NCI-H2196 treated with DMSO at 0.1 percent for 48 hours (cell line): ENCODE results near the gene KIF13A.
"Not testable (repeated sequence)": the region's sequence is repeated elsewhere in the genome, so short reads cannot be mapped to it uniquely, and the experiment has no call there.

Experiments used
- DNase-seq: peaks from one replicate; lab custom pipeline; 2025; ENCODE audit not compliant: unreplicated experiment; lab: John Stamatoyannopoulos, UW

The KIF13A gene

DNA sequence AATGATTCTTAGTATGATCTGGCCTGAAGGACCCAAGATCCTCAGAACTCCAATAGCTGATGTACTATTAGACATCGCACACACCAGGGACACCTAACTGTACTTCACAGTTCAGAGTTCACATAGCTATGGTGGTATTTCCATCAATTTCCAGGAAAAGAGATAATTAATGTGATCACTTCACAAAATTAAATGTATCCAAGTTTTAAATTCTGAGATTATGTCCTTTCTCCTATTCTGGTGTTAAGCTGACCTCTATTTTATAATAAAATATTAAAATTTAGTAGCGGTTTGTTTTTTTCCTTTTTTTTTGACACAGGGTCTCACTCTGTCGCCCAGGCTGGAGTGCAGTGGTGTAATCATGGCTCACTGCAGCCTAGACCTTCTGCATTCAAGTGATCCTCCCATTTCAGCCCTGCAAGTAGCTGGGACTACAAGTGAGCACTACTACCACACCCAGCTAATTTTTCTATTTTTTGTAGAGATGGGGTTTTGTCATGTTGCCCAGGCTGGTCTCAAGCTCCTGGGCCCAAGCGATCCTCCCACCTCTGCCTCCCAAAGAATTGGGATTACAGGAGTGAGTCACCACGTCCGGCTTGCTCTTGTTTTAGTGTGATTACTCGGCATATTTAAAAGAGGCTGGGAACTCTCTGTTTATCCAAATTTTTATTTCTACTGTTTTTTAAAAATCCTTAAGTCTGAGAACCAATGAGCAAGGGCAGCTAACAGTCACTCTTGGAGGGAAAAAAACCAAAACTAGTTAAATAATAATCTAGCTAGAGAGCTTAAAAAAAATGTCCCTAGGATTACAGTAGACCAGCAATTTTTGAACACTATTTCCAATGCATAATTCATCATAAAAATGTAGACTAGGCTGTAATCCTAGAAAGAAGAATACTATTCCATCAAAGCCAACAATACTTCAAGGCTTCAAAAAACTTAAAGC, 16.0 kb downstream of the KIF13A start:
- DNase-seq, result no peak

DNA sequence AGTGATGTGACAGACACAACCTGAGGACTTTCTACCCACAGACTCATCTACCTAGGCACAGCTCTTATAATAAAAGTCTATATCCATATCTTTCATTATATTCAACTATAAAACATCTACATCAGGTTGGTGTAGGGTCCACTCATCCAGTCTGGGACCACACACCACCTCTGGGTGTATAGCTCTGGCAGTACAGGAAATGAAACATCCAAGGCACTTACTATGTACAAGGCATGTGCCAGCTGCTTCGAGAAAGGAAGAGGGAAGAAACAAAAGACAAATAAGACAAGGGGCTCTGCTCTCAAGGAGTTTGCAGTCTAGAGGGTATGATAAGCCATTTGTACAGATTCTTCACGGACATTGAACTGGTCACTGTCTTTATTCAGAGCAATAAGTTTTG, 18.6 kb downstream of the KIF13A start:
- no peak for DNase-seq

DNA sequence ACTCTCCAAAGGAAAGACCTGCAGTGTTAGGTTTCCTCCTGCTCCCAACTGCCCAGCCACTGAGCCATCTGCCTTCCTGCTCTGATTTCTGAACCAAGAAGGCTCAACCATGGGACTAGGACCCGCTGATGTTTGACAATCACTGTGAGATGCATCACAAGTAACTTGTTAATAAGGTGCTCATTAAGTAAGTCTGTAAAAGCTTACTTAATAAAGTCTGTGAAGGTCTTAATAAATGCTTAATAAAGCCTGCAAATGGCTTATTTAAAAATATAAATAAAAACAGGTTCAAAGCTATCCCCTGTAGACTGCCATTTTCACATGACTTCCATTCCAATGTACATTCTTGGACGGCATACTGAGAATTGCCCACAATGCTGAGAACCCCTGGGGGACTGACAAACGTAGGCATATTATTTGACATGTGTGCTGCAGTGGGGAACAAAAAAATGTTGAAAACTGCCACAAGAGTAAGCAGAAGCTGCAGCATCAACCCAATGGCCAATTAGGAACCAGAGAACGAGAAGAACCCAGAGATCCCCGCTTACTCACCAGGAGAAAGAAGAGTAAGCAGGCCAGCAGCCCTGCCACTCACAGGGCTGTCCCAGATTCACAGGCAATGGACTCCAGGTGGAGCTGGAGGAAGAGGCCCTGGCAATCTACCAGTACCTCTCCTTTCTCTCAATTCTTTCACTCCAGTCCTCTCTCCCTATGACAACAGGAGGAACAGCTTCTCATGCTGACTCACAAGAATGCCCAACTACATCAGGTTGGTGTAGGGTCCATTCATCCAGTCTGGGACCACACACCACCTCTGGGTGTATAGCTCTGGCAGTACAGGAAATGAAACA, 19.5 kb downstream of the KIF13A start:
- DNase-seq, result no peak

DNA sequence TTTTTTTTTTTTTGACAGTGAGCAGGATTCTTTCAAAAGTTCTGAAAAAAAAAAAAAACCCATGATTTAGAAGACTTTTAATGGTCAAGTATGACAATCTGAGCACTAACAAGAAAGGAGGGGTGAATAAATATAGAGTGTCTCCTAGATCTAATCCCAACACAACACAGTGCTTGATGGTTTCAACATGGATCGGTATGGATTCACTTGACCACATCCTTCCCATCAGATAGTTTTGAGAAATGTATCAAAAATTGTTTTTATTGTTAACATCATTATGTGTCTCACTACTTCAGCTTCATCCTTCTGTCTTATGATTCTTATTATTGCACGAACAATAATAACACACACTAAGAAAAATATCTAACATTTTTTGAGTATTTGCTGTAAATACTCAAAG, 21.0 kb downstream of the KIF13A start:
- DNase-seq, result no peak

- DNase-seq, result no peak
Observed at GRCh38 chr6:17965397-17965796, 22.0 kb downstream of the KIF13A start.

DNA sequence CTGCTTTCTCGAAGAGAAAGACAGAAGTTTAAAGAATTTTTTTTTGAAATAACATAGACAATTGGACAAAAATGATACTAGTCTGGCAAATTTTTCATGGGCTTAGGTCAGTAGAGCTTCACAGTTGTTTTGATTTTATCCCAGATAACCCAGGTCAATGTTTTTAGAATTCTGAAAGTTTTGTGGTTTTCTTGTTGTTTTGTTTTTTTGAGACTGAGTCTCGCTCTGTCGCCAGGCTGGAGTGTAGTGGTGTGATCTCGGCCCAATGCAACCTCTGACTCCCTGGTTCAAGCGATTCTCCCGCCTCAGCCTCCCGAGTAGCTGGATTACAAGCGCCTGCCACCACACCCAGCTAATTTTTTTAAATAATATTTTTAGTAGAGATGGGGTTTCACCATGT, 22.8 kb downstream of the KIF13A start:
- no peak for DNase-seq

DNA sequence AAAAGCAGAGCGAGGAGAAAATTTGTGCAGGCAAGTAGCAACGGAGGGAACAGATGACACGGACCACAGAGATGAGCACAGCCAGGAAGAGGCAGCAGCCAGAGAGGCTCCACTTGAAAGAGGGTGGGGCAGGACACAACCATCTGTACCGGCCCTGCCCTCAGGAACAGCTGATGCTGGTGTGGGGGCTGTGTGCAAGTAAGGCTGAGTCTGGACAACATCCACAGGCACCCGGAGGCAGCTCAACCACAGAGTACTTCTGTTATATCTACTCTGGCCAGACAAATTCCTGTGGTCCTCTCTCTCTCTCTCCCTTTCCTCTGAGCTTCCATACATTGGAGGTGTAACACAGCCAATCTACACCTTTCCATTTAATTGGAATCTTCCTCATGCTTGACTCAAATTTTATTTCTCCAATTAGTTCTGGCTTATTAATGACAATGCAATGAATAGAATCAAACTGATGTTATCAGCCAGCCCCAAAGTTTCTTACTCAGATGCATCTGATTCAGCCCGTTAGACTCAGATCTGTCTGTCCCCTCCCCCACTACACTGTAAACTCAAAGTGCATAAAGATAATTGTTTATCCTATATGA, 24.9 kb downstream of the KIF13A start:
- no peak for DNase-seq

DNA sequence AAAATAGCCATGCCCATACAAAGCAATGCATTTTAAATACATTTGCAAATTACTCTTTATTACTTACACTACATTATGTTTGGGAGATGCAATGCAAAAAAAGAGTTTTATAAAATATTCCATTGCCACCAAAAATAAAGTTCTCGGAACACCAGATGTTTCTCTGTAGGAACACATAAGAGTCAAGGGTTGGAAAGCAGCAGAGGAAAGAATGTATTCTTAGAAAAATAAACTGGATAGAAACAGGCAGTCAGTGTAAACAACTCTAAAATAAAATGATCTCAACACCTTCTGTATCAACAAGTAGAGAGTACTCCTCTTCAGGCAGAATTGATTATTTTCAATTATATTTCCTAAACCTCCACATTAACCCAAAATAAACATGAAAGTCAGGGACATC, 28.1 kb downstream of the KIF13A start:
- no peak for DNase-seq

DNA sequence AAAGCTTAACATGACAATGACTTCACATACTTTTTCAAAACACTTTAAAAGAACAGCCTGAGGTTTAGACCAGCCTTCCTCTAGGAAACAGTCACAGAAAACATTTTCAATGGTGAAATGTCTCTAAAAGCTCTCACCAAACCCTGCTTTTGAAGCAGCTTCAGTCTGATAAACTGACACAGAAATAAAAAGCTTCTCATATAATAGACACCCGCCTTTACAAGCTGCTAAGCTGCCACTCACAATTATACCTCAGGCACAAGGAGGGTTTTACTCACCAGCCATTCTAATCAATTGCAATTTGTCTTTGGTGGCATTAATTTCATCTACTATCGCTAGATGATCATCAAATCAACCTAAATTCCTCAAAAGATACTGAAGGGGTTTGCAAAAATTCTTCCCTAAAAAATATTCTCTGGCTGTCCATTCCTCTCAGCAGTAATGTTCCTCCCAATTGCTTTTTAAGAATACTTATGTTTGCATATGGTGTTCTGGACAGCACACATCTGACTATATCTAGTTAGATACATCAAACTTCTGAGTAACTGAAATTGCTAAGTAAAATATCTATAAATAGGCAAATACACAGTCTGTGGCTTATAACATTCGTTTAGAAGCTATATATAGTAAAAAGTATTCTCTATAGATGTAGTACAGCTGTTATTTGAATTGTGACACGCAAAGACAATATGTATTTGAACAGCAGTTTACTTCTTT, 29.4 kb downstream of the KIF13A start:
- DNase-seq, result no peak

- DNase-seq, result no peak
Observed at GRCh38 chr6:17957498-17957897, 29.9 kb downstream of the KIF13A start.

DNA sequence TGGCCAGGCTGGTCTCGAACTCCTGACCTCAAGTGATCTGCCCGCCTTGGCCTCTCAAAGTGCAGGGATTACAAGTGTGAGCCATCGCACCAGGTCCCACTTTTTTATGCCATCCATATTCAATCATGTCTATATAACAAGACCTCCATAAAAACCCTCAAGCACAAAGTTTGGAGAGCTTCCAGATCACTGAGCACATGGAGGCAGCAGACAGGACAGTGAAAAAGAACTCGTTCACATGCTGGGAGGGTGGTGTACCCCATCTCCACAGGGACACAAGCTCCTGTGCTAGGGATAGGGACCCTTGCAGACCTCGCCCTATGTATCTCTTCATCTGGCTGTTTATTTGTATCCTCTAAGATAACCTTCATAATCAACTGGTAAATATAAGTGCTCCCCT, 30.3 kb downstream of the KIF13A start:
- DNase-seq, result no peak

- no peak for DNase-seq
Observed at GRCh38 chr6:17950095-17950494, 37.3 kb downstream of the KIF13A start.

GRCh38 chr6:17949168-17949567, 38.3 kb downstream of the KIF13A start:
- no peak for DNase-seq

DNA sequence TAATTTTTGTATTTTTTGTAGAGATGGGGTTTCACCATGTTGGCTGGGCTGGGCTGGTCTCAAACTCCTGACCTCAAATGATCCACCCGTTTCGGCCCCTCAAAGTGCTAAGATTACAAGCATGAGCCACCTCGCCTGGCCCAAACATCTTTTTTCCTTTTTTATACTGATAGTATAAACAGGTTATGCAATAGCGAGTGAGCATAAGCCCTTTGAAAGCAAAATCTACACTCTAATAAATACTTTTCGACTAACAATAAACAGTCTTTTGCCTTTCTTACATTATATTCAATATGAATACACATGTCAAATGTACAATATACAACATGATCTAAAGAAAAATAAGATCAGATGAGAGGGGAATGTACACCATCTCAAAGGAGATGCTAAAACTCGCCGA, 38.7 kb downstream of the KIF13A start:
- no peak for DNase-seq

- not testable (repeated sequence) for DNase-seq
Observed at GRCh38 chr6:17947574-17947973, 39.9 kb downstream of the KIF13A start.

- no peak for DNase-seq
Observed at GRCh38 chr6:17945575-17945974, 41.9 kb downstream of the KIF13A start.

DNA sequence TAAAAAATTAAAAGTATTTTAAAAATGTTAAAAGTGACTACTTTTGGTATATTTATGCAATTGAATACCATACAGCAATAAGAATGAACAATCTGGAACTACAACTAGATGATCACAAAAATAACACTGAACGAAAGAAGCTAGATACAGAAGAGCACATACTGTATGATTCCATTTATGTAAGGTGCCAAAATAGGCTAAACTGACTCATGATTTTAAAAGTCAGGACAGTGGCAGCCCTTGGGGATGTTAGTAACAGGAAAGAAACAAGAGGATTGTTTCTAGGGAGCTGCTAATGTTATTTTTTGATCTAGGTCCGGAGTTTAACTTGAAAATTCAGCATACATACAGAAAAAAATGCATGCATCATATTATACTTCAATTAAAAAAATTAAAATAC, 42.3 kb downstream of the KIF13A start:
- DNase-seq, result no peak

- no peak for DNase-seq
Observed at GRCh38 chr6:17941318-17941717, 46.1 kb downstream of the KIF13A start.

- DNase-seq, result no peak
Observed at GRCh38 chr6:17940151-17940792, 47.2 kb downstream of the KIF13A start.

- no peak for DNase-seq
Observed at GRCh38 chr6:17938901-17939300, 48.5 kb downstream of the KIF13A start.
